NCI-H187 treated with DMSO at 0.1 percent for 48 hours (cell line): ENCODE data around the gene UPF1.

Experiments used
- DNase-seq: peaks from one replicate; lab custom pipeline; 2025; lab: John Stamatoyannopoulos, UW

The UPF1 gene

GRCh38 chr19:18875726-18876125 is 44.0 kb downstream of the UPF1 start:
- DNase-seq = no peak

GRCh38 chr19:18876865-18877264 is 45.1 kb downstream of the UPF1 start:
- no peak for DNase-seq

- DNase-seq = no peak
Observed at GRCh38 chr19:18878058-18878797, 46.5 kb downstream of the UPF1 start.

- DNase-seq = no peak
Observed at GRCh38 chr19:18878858-18879578, 47.3 kb downstream of the UPF1 start.

GRCh38 chr19:18879579-18880373 is 48.0 kb downstream of the UPF1 start:
- DNase-seq = no peak

- no peak for DNase-seq
Observed at GRCh38 chr19:18881491-18881890, 49.7 kb downstream of the UPF1 start.

GRCh38 chr19:18883526-18884304 is 52.0 kb downstream of the UPF1 start:
- DNase-seq = no peak

- DNase-seq = no peak
Observed at GRCh38 chr19:18886972-18887371, 55.2 kb downstream of the UPF1 start.

- DNase-seq = no peak
Observed at GRCh38 chr19:18889949-18890745, 58.4 kb downstream of the UPF1 start.

GRCh38 chr19:18893587-18894253 is 62.0 kb downstream of the UPF1 start:
- DNase-seq = no peak

- no peak for DNase-seq
Observed at GRCh38 chr19:18894254-18895037, 62.7 kb downstream of the UPF1 start.

- no peak for DNase-seq
Observed at GRCh38 chr19:18895038-18895823, 63.5 kb downstream of the UPF1 start.

- no peak for DNase-seq
Observed at GRCh38 chr19:18895824-18896341, 64.1 kb downstream of the UPF1 start, which contains the start of gene CERS1. Gene CERS1, minus strand, starts transcription at chr19:18896158. Its CDS starts 86 bp downstream, at chr19:18896072.

- DNase-seq = no peak
Observed at GRCh38 chr19:18896421-18896841, 64.7 kb downstream of the UPF1 start.

- DNase-seq = no peak
Observed at GRCh38 chr19:18897094-18898029, 65.6 kb downstream of the UPF1 start.

GRCh38 chr19:18898081-18898606 is 66.4 kb downstream of the UPF1 start:
- no peak for DNase-seq
